ENCODE measurements around the gene PCBD1. TPM values are rescaled to one million over a fixed set of nuclear protein-coding genes. Genes with fewer than 3 reads are reported as not detected.

Gene PCBD1
- total RNA-seq, 1 donor from 2014 or later, result 23.4 TPM

DNA sequence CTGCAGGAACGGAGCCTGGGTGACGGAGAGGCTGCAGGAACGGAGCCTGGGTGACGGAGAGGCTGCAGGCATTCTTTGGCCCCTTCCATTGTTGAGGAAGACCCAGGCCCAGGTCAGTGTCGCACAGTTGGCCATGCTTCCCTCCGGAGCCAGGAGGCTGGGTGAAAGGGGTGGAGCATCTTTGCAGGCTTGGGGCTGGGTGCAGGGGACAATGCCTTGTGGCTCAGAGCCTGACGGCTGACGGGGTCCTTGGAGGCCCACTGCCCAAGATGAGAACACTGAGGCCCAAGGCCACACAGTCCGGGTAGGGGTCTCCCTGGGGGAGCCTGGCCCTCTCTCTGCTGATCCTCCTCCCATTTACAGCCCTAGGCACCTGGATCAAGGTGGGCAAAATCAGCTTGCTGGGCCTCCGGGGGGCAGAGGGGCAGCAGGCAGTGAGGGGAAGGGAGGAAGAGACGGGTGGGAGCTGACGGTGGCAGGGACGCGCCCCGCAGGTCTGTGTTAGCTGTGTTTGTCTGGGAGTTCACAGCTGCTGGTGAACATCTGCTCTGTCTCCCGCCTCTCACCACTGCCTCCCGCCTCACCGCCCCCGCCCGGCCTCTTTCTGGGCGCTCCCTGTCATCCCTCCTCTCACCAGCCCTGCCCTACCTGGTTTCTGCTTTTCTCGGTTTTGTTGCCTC is 30.6 kb upstream of the PCBD1 start:
- intact Hi-C loops (cut with micrococcal nuclease), result no loop called here

DNA sequence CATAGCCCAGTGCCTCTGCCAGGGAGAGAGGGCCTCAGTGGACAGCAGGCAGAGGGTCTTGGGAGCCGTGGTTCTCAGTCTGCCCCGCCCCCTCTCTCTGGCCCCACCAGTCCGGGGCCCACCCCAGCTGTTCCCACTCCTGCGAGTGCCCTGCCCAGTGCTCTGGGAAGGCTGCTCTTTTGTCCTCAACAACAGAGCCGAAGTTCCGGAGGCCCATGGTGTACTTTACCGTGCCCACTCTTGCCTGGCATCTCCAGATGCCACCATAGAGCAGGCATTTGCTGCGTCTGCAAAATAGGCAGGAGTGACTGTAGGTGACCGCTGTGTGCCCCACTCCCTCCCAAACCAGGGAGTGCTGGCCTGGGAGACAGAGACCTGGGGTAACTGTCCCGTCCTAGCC is 29.3 kb upstream of the PCBD1 start:
- intact Hi-C loops (cut with micrococcal nuclease), result no loop called here

DNA sequence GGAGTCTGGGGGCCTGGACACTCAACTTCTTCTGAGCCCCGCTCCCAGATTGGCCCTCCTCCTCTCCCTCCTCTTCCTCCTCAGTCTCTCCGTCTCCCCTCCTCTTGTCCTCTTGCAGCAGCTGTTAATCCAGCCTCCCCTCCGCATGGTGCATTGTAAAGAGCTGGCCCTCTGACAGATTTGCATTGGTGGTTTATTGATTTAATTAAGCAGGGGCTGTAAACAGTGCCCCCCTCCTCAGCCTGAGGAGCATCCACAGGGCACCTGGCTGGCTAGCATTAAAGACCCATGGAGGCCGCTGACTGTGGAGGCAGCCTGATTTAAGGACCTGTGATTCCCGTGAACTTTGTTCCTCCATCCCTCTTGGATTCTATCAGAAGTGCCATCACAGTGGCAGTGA is 28.9 kb upstream of the PCBD1 start:
- intact Hi-C loops (cut with micrococcal nuclease), result no loop called here

DNA sequence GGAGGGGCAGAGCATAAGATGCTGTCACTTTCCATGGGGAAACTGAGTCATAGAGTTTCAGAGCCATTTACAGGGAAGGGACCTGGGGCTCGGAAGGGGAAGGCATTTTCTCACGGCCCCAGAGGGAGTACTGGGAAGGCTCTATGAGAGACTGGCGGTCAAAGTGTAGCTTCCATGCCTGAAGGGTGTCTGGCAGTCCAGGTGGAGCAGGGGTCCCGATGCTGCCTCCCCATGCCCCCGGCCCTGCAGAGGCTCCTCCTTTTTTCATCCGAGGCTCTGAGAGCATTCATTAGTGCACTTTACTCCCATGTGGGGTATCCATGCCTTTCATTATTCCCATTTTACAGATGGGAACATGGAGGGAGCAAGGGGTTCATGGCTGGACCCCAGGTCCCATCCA is 27.9 kb upstream of the PCBD1 start:
- intact Hi-C loops (cut with micrococcal nuclease), result no loop called here

DNA sequence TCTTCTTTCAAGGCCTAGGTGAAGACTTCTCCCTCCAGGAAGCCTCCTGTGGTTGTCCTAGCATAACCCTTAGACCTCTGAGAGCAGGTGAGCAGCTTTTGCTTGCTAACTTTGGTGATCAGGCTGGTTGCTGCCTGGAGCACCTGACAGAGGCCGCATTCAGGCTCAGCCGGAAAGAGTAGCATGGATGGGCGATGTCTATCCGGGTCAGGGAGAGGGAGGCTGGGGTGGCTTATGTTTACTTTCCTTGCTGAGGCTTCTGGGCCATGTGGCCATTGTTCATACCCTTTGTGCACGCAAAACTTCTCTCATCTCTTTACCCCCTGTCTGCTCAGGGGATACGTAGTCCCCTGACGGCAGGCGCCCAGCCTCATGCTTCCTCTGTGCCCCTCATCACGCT is 27.4 kb upstream of the PCBD1 start:
- intact Hi-C loops (cut with micrococcal nuclease), result no loop called here

DNA sequence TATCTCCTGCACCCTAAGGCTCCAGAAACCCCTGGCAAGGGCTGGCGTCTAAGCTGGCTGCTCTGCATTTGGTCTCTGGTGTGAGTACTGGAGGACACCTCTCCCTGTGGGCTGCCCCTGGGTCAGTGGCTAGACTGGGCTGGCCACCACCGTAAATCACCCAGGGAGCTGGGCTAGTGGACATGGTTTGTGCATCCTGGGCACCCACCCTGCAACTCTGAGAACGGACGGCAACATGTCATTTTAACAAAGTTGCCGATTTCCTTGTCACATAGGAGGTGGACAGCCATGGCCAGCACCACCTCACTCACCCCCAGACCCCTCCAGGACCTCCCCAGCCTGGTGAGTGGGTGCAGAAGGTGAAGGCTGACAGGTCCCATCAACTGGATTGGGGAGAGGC is 26.8 kb upstream of the PCBD1 start:
- intact Hi-C loops (cut with micrococcal nuclease), result no loop called here

DNA sequence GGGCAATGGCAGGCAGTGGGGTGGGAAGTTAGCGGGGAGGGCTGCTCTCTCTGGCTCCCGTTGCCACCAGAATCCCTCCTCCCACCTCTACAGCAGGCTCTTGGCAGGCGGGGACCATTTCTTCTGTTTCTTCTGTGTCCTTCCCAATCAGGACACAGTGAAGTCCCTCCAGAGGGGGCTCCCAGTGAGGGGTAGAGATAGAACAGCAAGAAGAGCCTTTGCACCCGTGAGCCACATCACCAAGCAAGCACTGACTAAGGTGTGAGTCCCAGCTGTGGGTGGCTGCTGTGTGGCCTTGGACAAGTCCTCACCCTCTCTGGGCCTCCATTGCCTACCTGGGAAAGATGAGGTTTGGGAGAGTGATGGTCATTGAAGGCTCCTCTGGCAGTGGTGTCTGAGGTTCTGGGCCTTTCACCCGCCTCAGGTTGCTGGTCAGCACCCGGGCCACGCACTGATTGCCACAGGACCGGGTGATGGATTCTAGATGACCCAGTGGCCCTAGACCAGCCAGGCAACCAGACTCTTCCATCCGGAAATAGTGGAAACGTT is 26.0 kb upstream of the PCBD1 start:
- intact Hi-C loops (cut with micrococcal nuclease), result no loop called here

DNA sequence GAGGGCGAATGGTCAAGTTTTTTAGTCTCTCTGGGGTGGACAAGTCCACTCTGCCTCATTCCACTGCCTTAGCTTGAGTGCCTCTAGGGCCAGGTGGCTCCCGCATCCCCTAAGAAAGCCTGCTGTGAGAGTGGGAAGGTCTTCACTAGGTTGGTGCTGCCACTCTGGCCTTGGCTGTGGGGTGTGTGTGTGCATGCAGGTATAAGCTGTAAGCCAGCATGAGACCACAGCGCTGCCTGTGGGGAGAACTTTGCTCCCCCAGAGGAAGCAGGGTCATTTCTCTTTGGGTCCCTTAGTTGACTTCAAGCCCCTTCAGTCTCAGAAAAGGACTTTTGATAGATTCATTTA is 25.5 kb upstream of the PCBD1 start:
- intact Hi-C loops (cut with micrococcal nuclease), result no loop called here

DNA sequence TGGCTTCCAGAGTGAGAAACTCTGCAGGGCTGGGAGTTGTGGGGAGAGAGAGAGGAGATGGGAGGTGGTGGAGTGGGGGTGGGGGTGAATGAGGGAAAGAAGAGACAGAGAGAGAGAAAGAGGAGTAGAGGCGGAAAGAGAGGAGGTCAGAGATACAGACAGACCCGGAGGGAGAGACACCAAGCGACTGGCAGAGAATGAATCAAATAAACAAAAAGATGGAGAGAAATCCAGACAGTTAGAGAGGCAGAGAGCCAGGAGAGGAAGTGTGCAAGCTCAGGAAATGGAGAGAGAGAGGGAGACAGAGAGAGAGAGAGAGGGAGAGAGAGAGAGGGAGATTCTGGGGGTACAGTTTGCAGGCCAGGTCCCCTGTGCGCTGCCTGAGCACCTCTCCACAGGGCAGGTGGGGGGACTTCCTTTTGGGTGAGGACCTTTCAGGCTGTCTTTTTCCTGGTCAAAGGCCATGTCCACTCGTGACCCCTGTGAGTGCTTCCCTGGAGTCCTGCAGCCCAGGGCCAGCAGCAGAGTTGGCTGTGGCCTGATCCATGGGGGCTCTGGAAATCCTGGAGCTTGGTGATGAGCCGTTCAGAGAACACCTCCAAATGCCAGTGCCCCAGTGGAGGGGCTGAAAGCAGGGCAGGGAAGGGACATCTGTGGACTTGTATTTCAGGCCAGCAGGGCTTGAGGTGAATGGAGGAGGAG is 25.0 kb upstream of the PCBD1 start:
- intact Hi-C loops (cut with micrococcal nuclease), result no loop called here

DNA sequence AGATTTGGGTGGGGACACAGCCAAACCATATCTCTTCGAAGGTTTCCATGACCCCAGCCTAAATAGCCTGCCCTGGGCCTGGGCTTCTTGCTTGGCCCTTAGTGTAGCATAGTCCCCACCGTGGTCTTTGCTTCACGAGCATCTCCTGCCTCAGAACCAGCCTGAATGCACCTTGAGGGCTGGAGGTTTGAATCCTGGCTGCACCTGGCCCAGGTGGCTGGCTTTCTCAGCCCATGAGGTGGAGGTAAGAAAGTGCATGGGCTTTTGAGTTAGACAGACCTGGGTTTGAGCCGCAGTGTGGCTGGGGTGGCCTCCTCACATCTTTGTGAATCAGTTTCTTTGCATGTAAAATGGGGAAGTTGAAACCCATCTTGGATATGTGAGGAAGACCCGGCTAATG is 24.2 kb upstream of the PCBD1 start:
- intact Hi-C loops (cut with micrococcal nuclease), result no loop called here

DNA sequence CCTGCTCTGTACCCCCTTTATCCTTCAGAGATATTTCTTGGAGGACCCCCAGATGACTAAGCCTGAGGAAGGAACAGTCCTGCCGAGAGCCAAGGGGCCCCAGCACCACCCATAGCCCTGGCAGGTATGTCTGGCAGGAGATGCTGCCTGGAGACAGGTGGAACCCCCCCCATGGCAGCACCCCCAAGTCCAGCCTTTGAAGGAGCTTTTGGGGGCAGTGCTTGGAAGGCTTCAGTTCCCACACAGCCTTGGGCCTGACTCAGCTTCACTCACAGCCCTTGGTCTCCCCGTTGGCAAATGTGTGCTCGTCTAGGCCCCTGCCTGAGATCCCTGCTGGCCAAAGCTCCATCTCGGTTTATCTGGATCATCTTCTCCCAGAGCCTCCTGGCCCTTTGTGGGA is 23.0 kb upstream of the PCBD1 start:
- intact Hi-C loops (cut with micrococcal nuclease), result no loop called here

DNA sequence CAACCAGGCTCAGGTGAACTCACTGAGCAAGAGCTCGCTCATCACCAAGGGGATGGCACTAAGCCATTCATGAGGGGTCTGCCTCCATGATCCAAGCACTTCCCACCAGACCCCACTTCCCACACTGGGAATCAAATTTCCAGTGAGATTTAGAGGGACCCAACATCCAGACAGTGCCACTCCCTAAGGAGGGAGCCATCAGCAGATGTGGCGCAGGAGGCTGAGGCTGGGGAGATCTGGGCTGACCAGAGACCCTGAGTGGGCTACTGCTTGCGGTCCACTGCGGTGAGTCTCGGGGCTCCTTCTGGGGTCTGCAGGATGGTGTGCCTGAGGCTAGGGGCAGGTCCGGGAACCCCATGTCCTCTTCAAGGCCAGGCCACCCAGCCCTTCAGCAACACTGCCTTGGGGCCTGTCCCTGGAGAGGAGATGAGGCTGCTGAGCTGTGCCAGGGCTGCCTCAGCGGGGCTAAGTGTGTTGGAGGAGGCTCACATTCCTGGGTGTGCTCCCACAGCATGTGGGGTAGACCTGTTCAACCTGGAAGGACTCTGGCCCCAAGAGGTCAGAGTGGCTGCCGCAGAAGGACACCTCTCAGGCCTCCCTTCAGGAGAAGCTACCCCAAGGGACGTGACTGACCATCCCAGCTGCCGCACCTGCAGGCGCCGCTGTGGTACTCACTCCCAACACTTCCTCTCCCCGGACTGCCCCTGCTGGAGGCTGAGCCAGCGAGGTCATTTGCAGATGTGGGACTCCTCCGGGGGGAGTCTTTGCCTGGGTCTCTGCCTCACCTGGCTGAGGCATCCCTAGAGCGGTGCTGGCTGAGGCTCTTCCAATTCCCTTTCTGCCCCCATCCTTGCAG is 22.3 kb upstream of the PCBD1 start:
- intact Hi-C loops (cut with micrococcal nuclease), result no loop called here

DNA sequence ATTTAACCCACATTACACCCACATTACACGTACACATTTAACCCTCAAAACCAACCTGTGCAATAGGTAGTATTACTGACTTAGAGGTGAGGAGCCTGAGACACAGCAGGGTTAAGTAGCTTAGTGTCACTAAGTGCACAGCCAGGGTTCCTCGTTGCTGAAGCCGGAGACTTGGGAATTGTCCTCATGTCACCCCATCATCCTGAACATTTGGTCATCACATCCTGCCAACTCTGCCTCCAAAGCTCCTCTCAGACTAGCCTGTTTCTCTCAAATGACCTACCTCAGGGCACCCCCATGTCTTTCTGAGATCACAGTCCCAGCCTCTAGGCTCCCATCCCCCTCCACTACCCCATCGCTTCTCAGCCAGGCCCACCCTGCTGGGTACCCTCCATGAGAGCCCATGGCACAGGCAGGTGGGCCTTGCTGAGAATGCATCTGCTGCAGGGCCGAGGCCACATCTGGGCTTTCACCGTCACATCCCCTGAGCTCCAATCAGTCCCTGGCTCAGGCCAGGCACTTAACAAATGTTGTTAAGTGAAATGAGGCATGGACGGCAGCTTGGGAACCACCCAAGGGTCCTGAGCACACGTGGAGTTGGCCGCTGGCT is 21.1 kb upstream of the PCBD1 start:
- intact Hi-C loops (cut with micrococcal nuclease), result no loop called here

DNA sequence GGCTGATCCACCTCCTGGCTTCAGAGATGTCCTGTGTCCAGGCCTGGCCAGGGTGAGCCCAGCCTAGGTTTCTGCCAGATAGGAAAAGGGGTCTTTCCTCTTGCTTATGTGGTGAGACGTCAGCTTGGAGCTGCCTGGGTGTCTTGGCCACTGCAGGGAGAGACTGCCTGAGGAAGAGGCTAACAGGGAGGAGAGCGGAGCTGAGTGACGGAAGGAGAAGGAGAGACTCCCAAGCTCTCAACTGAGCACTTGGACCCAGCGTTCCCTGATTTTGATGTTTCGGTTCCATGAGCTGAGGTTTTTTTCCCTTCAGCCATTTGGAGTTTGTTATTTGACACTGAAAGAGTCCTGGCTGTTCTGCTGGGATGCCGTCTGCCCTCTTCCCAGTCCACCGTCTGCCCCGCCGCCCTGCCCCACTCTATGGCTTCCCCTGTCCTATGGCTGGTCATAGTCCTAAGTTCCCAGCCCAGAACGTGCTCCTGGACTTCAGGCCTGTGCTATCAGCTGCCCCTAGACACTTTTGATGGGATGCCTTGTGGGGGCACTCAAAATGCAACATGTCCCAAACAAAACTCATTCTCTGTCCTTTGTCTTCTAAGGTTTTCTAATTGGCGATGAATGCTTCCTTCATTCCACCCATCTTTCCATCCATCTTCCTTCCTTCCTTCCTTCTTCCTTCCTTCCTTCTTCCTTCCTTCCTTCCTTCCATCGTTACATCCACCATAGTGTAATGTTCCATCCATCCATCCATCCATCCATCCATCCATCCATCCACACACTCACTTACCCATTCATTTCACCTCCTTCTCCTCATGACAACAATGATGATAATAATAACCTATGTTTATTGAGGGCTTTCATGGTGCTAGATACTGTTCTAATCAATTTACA is 20.3 kb upstream of the PCBD1 start:
- intact Hi-C loops (cut with micrococcal nuclease), result no loop called here

DNA sequence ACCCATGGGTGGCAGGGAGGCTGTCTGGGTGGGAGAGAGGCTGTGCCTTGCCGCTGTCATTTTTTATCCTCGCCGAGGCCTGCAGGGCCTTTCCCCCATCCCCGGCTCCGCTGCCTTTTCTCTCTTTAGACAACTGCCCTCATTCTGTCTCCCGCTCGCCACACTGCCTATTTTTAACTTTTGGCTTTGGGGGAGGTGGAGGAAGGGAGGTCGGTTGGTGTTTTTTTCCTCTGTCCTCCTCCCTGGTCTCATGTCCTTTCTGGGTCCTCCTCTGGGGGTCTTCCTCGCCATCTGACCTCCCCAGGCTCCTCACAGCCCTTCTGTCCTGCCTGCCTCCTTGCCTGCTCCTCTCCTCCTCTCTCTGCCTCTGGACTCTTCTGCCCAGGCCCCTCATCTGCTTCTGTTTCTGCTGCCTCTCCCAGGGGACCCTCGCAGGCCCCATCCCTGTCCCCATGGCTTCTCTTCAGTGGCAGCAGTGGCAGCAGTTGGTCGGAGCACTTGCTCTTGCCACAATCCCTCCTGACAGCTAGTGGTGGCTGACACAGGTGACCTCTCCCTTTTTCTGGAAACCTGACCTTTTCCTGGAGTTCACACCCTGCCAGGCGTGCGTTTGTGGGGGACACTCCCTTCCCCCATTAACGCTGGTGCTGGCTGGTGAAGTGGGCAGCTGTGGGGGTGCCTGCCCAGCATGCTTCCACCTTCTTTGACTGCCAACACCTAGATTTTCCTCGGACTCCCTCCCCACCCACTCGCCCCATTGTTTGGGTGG is 19.5 kb upstream of the PCBD1 start:
- intact Hi-C loops (cut with micrococcal nuclease), result no loop called here

DNA sequence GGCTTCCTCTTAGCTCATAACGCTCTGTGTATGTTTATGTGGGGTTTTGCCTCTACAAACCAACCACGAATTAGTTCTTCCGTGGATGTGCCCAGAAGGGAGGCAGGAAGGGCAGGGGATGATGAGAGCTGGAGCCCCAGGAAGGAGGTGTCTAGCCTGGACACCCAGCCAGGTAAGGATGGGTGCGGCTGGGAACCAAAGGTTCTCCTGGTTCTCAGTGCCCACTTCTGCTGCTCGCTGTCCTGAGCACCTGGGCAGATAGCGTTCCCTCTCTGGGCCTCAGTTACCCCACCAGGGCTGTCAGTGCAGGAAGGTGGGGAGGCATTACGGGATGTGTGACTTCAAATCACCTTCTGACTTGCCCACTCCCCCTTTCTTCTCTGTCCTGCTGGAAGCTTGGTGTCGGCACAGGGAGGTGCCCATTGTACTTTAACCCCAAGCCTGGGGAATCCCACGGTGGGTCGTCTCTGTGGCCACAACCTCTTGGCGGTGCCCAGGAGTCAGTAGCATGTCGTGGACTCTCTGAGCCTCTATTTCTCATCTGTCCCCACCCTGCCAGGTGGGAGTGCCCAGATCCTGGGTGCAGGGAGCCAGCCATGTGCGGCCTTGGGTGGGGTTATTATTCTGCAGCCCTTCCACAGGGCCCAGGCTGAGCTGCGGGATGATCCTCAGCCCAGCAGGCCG is 18.7 kb upstream of the PCBD1 start:
- intact Hi-C loops (cut with micrococcal nuclease), result no loop called here

DNA sequence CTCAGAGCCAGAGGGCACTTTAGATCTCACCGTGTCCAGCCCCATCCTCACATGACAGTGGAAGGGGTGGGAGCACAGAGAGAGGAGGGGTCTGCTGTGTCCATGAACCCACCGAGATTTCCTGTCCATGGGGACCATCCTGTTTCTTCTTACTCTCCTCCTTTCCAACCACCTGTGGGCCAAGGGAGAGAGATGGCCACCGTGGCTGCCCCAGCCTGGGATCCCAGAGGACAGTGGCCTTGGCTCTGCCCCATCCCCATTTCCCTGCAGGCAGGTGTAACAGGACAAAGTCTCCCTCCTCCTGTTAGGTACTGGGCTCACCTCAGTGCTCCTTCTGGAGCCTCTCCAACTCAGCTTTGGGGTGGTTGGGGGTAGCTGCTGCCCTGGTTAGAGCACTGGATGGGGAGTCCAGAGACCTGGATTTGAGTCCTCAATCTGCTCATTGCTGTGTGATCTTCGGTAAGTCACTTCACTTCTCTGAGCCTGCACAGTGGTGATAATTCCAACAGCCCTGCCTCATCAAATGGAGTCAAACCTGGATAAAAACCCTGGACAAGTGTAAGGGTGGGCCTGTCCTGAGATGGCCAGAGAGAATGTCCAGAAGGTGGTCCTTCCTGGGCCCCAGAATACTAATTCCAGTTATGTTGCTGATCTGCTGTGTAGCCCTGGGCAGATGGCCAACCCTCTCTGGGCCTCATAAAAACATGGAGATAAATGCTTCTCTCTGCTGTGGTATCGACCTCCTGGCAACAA is 17.8 kb upstream of the PCBD1 start:
- intact Hi-C loops (cut with micrococcal nuclease), result no loop called here
